ENCODE measurements around the gene GLCCI1. TPM values are rescaled to one million over a fixed set of nuclear protein-coding genes. Genes with fewer than 3 reads are reported as not detected.
A peak's percentile ranks its signal among the peaks of the same experiment; 100 is the strongest.

Gene GLCCI1
- total RNA-seq, 6 experiments from 2014 or later = 2.4 to 11.1 (median 5.0) TPM

DNA sequence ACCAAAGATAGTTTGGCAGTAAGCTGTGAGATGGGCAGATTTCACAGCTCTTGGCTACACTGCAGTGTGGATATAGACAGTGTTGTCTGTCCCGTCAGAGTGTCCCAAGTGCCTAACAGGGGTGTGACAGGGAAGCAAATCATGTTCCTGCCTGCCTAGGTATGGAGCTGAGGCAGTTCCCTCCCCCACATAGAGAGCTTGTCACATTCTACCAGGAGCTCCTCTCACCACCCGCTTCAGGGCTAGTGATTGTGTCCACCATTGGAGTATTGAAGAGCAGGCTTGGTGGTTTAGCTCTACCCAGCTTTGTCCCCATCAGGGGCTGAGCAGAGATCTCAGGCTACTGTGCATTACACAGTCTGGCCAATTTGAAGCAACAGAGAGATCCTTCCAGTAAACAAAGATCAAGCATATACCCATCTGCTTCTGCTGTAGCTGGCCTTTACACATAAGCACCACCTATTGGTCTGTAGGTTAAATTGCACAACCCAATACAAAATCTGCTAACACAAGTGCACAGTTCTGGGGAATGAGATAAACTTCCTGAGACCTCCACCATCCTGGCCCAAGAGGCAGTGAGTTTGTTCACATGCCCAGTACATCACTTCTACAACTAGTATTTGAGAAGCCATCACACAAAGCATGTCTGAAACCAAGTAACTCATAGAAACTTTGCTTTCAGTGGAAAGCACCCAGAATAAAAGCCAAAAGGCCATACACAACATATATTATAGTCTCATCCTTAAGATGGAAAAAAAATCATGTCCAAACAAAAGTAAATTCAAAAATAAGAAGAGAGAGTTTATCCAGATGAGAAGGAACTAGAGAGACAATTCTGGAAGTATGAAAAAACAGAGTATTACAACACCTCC lies 67.3 kb downstream of the GLCCI1 start:
- H3K4me1 ChIP-seq = no peaks in the 10 kb centered on the region
- no peaks in the 10 kb centered on the region for H3K9me3 ChIP-seq
- WGBS (ENCODE audit: insufficient coverage, low coverage, low lambda C conversion rate, missing lambda C conversion rate) = no CpG with 5 or more reads among the region's 2 CpGs
- TF ChIP-seq, protein P1, sequence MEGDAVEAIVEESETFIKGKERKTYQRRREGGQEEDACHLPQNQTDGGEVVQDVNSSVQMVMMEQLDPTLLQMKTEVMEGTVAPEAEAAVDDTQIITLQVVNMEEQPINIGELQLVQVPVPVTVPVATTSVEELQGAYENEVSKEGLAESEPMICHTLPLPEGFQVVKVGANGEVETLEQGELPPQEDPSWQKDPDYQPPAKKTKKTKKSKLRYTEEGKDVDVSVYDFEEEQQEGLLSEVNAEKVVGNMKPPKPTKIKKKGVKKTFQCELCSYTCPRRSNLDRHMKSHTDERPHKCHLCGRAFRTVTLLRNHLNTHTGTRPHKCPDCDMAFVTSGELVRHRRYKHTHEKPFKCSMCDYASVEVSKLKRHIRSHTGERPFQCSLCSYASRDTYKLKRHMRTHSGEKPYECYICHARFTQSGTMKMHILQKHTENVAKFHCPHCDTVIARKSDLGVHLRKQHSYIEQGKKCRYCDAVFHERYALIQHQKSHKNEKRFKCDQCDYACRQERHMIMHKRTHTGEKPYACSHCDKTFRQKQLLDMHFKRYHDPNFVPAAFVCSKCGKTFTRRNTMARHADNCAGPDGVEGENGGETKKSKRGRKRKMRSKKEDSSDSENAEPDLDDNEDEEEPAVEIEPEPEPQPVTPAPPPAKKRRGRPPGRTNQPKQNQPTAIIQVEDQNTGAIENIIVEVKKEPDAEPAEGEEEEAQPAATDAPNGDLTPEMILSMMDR (IDR thresholded peaks at IDR 0.05) = peak; percentile 51 to 66 (median 56)
- TF ChIP-seq POLR2A (IDR thresholded peaks at IDR 0.05) = no peak
- H3K27me3 ChIP-seq = no peaks in the 10 kb centered on the region
- H3K36me3 ChIP-seq = no peaks in the 10 kb centered on the region
- DNase-seq = no peak
- no peak overlapping the region for H3K27ac ChIP-seq
- H3K4me3 ChIP-seq = no peak overlapping the region
- ATAC-seq = peak; percentile 95 to 98 (median 96)
- intact Hi-C loops (cut with DNase I) = no loop called here

DNA sequence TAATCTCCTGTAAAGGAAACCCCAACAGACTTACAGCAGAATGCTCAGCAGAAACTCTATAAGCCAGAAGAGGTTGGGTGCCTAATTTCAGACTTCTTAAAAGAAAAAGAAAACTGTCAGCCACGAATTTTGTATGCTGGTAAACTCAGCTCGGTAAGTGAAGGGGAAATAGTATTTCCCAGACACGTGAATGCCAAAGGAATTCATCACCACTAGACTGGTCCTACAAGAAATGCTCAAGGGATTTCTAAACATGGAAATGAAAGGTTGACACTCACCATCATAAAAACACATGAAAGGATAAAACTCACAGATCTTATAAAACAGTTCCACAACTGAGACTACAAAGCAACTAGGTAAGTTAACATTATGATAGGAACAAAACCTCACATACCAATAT lies 68.6 kb downstream of the GLCCI1 start:
- Histone ChIP-seq H3K4me3 (no peak overlapping the region), H3K9me3 (no peaks in the 10 kb centered on the region), H3K36me3 (no peaks in the 10 kb centered on the region), H3K27me3 (no peaks in the 10 kb centered on the region), H3K4me1 (no peaks in the 10 kb centered on the region), H3K27ac (no peak overlapping the region)
- TF ChIP-seq POLR2A (IDR thresholded peaks at IDR 0.05) = no peak
- TF ChIP-seq, protein P1 (IDR thresholded peaks at IDR 0.05) = no peak
- ATAC-seq (no peak), DNase-seq (no peak)
- WGBS (ENCODE audit: insufficient coverage, low coverage, low lambda C conversion rate, missing lambda C conversion rate) = 92% methylated on average over 3 of the region's 3 CpGs
- intact Hi-C loops (cut with DNase I) = no loop called here

DNA sequence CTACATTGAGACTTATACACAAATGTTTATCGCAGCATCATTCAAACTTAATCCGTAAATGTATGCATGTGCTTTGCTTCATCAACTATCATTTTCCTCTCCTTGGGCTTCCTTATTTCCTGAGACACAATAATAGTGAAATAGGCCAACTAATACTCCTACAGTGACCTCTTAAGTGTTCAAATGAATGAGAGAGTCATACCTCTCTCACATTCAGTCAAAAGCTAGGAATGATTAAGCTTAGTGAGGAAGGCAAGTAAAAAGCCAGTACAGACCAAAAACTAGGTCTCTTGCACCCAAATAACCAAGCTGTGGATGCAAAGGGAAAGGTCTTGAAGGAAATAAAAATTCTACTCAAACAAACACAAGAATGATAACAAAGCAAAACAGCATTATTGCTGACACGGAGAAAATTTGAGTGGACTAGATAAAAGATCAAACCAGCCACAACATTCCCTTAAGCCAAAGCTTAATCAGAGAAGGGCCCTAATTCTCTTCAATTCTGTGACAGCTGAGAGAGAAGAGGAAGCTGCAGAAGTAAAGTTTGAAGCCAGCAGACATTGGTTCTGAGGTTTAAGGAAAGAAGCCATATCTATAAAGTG lies 72.3 kb downstream of the GLCCI1 start:
- Histone ChIP-seq H3K27ac (no peak overlapping the region), H3K4me1 (no peaks in the 10 kb centered on the region)
- 81% methylated on average over 3 of the region's 3 CpGs for whole genome bisulfite sequencing (ENCODE audit: insufficient coverage, low coverage, low lambda C conversion rate, missing lambda C conversion rate)

DNA sequence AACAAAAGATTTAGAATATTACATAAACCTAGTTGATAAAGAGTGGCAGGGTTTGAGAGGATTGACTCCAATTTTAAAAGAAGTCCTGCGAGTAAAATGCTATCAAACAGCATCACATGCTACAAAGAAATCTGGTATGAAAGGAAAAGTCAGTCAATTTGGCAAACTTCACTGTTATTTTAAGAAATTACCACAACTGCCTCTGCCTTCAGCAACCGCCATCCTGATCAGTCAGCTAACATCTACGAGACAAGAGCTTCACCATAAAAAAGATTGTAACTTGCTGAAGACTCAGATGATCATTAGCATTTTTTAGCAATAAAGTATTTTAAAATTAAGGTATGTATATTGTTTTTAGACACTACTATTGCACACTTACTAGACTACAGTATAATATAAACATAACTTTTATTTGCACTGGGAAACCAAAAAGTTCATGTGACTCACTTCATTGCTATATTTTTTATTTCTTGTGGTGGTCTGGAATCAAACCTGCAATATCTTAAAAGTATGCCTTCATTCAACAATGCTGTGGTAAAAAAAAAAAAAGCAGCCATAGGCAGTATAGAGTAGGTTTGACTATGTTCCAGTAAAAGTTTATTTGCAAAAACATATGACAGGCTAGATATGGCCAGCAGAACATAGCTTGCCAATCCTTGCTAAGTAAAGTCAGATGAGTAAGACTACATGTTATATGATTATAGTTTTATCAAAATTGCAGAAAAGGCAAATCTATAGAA lies 74.4 kb downstream of the GLCCI1 start:
- H3K4me1 ChIP-seq = no peaks in the 10 kb centered on the region
- intact Hi-C loops (cut with DNase I) = no loop called here
- H3K9me3 ChIP-seq = no peaks in the 10 kb centered on the region
- DNase-seq (no peak), ATAC-seq (no peak)
- no peak overlapping the region for H3K4me3 ChIP-seq
- TF ChIP-seq, protein P1 (IDR thresholded peaks at IDR 0.05) = no peak
- no peak for TF ChIP-seq POLR2A (IDR thresholded peaks at IDR 0.05)
- WGBS (ENCODE audit: insufficient coverage, low coverage, low lambda C conversion rate, missing lambda C conversion rate) = 88% methylated on average over 3 of the region's 3 CpGs
- H3K27ac ChIP-seq = no peak overlapping the region
- no peaks in the 10 kb centered on the region for H3K36me3 ChIP-seq
- no peaks in the 10 kb centered on the region for H3K27me3 ChIP-seq

More for the DNA sequence above, 72.3 kb downstream of the GLCCI1 start:
- H3K4me3 ChIP-seq = no peak overlapping the region
- intact Hi-C loops (cut with DNase I) = no loop called here
- no peaks in the 10 kb centered on the region for H3K9me3 ChIP-seq
- H3K36me3 ChIP-seq = no peaks in the 10 kb centered on the region
- H3K27me3 ChIP-seq = no peaks in the 10 kb centered on the region
- TF ChIP-seq, protein P1 (IDR thresholded peaks at IDR 0.05) = no peak
- no peak for TF ChIP-seq POLR2A (IDR thresholded peaks at IDR 0.05)
- no peak for DNase-seq
- no peak for ATAC-seq

Data from right lobe of liver (tissue), 6 donors.